ENCODE results near the gene TAS2R1. TPM values are rescaled to one million over a fixed set of nuclear protein-coding genes. Genes with fewer than 3 reads are reported as not detected.

TAS2R1 gene
- total RNA-seq, 1 donor = 0.43 TPM

GRCh38 chr5:9619331-9620092, 10.6 kb downstream of the TAS2R1 start:
- no peak overlapping the region for H3K4me3 ChIP-seq (ENCODE audit: low read depth, low read length)
- TF ChIP-seq CTCF (IDR thresholded peaks at IDR 0.05; ENCODE audit: insufficient read depth, low read depth, low read length) = no peak
- no peak for DNase-seq (ENCODE audit: low read depth)

DNA sequence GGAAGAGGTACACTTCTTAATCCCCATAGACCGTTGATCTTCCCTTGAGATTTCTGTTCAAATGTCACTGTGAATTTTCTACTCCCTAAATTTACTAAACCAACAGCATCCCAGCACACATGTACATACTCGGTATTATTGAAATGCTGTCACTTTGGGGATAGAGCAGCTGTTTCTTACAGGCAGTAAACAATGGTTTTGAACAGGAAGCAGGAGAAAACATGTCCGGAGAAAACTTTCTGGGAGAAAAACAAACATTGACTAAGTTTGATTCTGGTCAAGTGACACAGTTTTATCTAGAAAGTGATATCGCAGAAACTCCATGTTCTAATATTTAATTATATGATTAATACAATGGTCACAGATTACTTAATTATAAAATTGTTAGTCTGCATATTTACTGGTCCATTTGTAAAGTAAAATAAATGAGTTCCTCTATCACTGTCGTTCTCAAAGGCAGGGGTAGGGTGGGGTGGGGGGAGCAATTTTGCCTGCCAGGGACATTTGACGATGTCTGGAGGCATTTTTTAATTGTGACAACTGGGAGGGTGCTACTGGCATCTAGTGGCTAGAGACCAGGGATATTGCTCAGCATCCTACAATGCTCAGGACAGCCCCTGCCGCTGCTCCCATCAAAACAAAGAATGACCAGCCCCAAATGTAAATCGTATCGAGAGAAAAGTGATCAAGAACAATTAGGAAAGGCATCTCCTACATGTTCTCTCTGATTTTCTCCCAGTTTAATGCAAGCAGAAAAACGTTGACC, 12.2 kb downstream of the TAS2R1 start:
- no peak overlapping the region for H3K4me3 ChIP-seq (ENCODE audit: low read depth, low read length)
- TF ChIP-seq CTCF (IDR thresholded peaks at IDR 0.05; ENCODE audit: insufficient read depth, low read depth, low read length) = no peak
- peak; percentile 5 for DNase-seq (ENCODE audit: low read depth)

- peak; percentile 20 for TF ChIP-seq CTCF (IDR thresholded peaks at IDR 0.05; ENCODE audit: insufficient read depth, low read depth, low read length)
- no peak overlapping the region for H3K4me3 ChIP-seq (ENCODE audit: low read depth, low read length)
- peak; percentile 13 for DNase-seq (ENCODE audit: low read depth)
Observed at GRCh38 chr5:9617221-9617620, 12.9 kb downstream of the TAS2R1 start.

DNA sequence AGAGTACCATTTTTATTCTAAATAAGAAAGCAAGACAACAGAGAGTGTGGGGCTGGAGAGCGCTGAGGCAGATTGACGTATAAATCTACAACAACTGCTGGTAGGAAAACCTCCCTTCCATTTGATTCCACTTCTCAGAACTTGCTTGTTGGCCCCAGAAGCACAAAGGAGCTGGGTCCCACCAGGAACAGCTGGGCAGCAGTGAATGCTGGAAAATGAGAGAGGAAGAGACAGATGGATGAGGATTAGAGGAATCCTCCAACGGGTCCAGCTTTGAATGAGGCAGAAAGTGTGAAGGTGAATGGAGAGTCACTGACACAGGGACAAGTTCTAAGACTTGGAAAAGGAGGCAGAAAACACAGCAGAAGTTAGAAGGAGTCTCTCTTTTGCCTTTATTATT, 14.8 kb downstream of the TAS2R1 start:
- no peak for TF ChIP-seq CTCF (IDR thresholded peaks at IDR 0.05; ENCODE audit: insufficient read depth, low read depth, low read length)
- H3K4me3 ChIP-seq (ENCODE audit: low read depth, low read length) = no peak overlapping the region
- no peak for DNase-seq (ENCODE audit: low read depth)

DNA sequence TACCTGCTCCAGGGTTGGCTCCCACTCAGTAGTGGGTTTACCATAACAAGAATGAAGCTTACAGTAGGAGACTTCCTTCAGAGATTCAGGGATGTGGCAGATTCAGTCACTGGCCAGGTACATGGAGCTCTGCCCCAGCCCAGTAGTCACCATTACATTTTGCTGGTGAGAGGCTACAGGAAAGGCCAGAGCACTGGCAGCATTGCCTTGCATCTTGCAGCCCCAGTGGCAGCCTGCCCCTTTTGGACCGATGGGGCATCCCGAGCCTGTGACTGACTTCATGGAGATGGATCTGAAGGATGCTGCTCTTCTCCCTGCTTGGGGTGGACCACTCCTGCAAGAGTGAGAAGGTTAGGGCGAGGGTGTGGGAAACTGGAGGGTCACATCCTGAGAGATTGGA, 16.8 kb downstream of the TAS2R1 start:
- TF ChIP-seq CTCF (IDR thresholded peaks at IDR 0.05; ENCODE audit: insufficient read depth, low read depth, low read length) = no peak
- H3K4me3 ChIP-seq (ENCODE audit: low read depth, low read length) = no peak overlapping the region
- DNase-seq (ENCODE audit: low read depth) = no peak

DNA sequence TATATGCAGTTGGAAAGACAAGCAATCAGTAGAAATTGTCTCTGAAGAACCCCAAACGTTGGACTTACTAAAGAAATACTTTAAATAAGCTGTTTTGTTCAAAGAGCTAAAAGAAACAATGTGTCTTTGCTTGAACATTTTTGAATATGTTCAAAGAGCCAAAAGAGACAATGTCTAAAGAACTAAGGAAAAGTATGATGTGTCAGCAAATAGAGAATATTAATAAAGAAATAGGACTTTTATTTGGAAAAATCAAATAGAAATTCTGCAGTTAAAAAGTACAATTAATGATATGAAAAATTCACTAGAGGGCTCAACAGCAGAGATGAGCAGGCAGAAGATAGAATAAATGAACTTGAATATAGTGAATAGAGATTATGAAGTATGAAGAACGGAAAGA, 19.2 kb downstream of the TAS2R1 start:
- no peak for TF ChIP-seq CTCF (IDR thresholded peaks at IDR 0.05; ENCODE audit: insufficient read depth, low read depth, low read length)
- DNase-seq (ENCODE audit: low read depth) = no peak
- no peak overlapping the region for H3K4me3 ChIP-seq (ENCODE audit: low read depth, low read length)
